ENCODE results near the gene NRL. TPM values are rescaled to one million over a fixed set of nuclear protein-coding genes. Genes with fewer than 3 reads are reported as not detected.
A peak's percentile ranks its signal among the peaks of the same experiment; 100 is the strongest.

The NRL gene
- total RNA-seq, 1 donor, result 1.8 TPM

- Histone ChIP-seq H3K27ac (ENCODE audit: low read depth, low read length) (no peak overlapping the region), H3K4me3 (ENCODE audit: insufficient read depth, low read length) (peak overlapping the region; percentile 92)
These were observed 21.4 kb downstream of the NRL start for GRCh38 chr14:24093207-24093900.

GRCh38 chr14:24092505-24093206, 22.1 kb downstream of the NRL start:
- no peaks in the 10 kb centered on the region for H3K36me3 ChIP-seq (ENCODE audit: insufficient read depth, low read length)
- peak; percentile 30 for DNase-seq (ENCODE audit: insufficient read length, low spot score, missing footprints)
- H2AFZ ChIP-seq (ENCODE audit: low read length), result no peak overlapping the region

More at GRCh38 chr14:24093207-24093900, 21.4 kb downstream of the NRL start:
- TF ChIP-seq CTCF (IDR thresholded peaks at IDR 0.05; ENCODE audit: extremely low read depth, low read depth, low read length), result no peak
- peaks cover 10% of the 10 kb centered on the region for H3K4me1 ChIP-seq (ENCODE audit: insufficient read depth, low read length)
- peaks cover under 1% of the 10 kb centered on the region for H3K36me3 ChIP-seq (ENCODE audit: insufficient read depth, low read length)
- H3K4me2 ChIP-seq (ENCODE audit: insufficient read depth, low read length), result peak overlapping the region; percentile 89
- no peaks in the 10 kb centered on the region for H3K9me3 ChIP-seq (ENCODE audit: low read depth, low read length)
- no peaks in the 10 kb centered on the region for H4K20me1 ChIP-seq (ENCODE audit: insufficient read depth, low read length)
- peaks cover 10% of the 10 kb centered on the region for H3K79me2 ChIP-seq (ENCODE audit: insufficient read depth, low read length)
- H2AFZ ChIP-seq (ENCODE audit: low read length), result peak overlapping the region; percentile 91
- no peaks in the 10 kb centered on the region for H3K27me3 ChIP-seq (ENCODE audit: insufficient read depth, low read length)
- peak; percentile 36 for DNase-seq (ENCODE audit: insufficient read length, low spot score, missing footprints)

GRCh38 chr14:24092110-24092504, 22.6 kb downstream of the NRL start:
- H2AFZ ChIP-seq (ENCODE audit: low read length), result no peak overlapping the region
- DNase-seq (ENCODE audit: insufficient read length, low spot score, missing footprints), result no peak
- no peak overlapping the region for H3K4me3 ChIP-seq (ENCODE audit: insufficient read depth, low read length)
- no peak overlapping the region for H3K4me2 ChIP-seq (ENCODE audit: insufficient read depth, low read length)
- H3K4me1 ChIP-seq (ENCODE audit: insufficient read depth, low read length), result peaks cover 10% of the 10 kb centered on the region
- H3K9me3 ChIP-seq (ENCODE audit: low read depth, low read length), result no peaks in the 10 kb centered on the region
- H4K20me1 ChIP-seq (ENCODE audit: insufficient read depth, low read length), result no peaks in the 10 kb centered on the region
- H3K27ac ChIP-seq (ENCODE audit: low read depth, low read length), result no peak overlapping the region
- no peak for TF ChIP-seq CTCF (IDR thresholded peaks at IDR 0.05; ENCODE audit: extremely low read depth, low read depth, low read length)
- H3K27me3 ChIP-seq (ENCODE audit: insufficient read depth, low read length), result no peaks in the 10 kb centered on the region
- no peaks in the 10 kb centered on the region for H3K36me3 ChIP-seq (ENCODE audit: insufficient read depth, low read length)
- H3K79me2 ChIP-seq (ENCODE audit: insufficient read depth, low read length), result peaks cover 10% of the 10 kb centered on the region

More at GRCh38 chr14:24092505-24093206, 22.1 kb downstream of the NRL start:
- no peak for TF ChIP-seq CTCF (IDR thresholded peaks at IDR 0.05; ENCODE audit: extremely low read depth, low read depth, low read length)
- H3K4me2 ChIP-seq (ENCODE audit: insufficient read depth, low read length), result no peak overlapping the region
- peaks cover 10% of the 10 kb centered on the region for H3K4me1 ChIP-seq (ENCODE audit: insufficient read depth, low read length)
- no peaks in the 10 kb centered on the region for H3K27me3 ChIP-seq (ENCODE audit: insufficient read depth, low read length)
- H3K4me3 ChIP-seq (ENCODE audit: insufficient read depth, low read length), result no peak overlapping the region
- peaks cover 10% of the 10 kb centered on the region for H3K79me2 ChIP-seq (ENCODE audit: insufficient read depth, low read length)
- H3K9me3 ChIP-seq (ENCODE audit: low read depth, low read length), result no peaks in the 10 kb centered on the region
- no peaks in the 10 kb centered on the region for H4K20me1 ChIP-seq (ENCODE audit: insufficient read depth, low read length)
- no peak overlapping the region for H3K27ac ChIP-seq (ENCODE audit: low read depth, low read length)

- Histone ChIP-seq H3K4me2 (ENCODE audit: insufficient read depth, low read length) (no peak overlapping the region), H4K20me1 (ENCODE audit: insufficient read depth, low read length) (no peaks in the 10 kb centered on the region), H3K36me3 (ENCODE audit: insufficient read depth, low read length) (no peaks in the 10 kb centered on the region), H3K27me3 (ENCODE audit: insufficient read depth, low read length) (no peaks in the 10 kb centered on the region), H3K79me2 (ENCODE audit: insufficient read depth, low read length) (peaks cover 1% of the 10 kb centered on the region), H2AFZ (ENCODE audit: low read length) (no peak overlapping the region), H3K4me3 (ENCODE audit: insufficient read depth, low read length) (no peak overlapping the region), H3K4me1 (ENCODE audit: insufficient read depth, low read length) (peaks cover 2% of the 10 kb centered on the region), H3K9me3 (ENCODE audit: low read depth, low read length) (no peaks in the 10 kb centered on the region), H3K27ac (ENCODE audit: low read depth, low read length) (no peak overlapping the region)
- TF ChIP-seq CTCF (IDR thresholded peaks at IDR 0.05; ENCODE audit: extremely low read depth, low read depth, low read length), result no peak
- no peak for DNase-seq (ENCODE audit: insufficient read length, low spot score, missing footprints)
These were observed 24.9 kb downstream of the NRL start for GRCh38 chr14:24089890-24090289.
